GM04503 (cell line): Measurements from ENCODE around the gene IYD.
"Not testable (repeated sequence)": the region's sequence is repeated elsewhere in the genome, so short reads cannot be mapped to it uniquely, and the experiment has no call there.

Source experiments
- DNase-seq: peaks from one replicate; pipeline ENCODE4 v3.0.0-alpha.2; 2012; ENCODE audit warnings: low read depth

The IYD gene

DNA sequence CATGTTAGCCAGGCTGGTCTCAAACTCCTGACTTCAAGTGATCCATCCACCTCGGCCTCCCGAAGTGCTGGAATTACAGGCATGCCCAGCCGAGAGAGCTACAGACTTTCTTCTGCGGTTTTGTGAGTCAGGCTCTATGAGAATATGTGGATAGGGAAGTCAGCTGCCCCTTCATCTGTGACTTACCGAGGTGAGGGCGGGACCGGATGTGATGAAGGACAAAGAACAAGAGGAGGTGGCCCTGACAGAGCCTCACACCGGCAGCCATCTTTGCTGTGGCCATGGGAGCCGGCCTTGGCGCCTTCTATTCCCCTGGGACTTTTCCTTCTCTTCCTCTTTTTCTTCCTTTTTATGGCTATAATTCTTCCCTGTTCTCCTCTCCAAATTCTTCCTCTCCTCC lies 67.0 kb downstream of the IYD start:
- no peak for DNase-seq

GRCh38 chr6:150439373-150439772 lies 70.6 kb downstream of the IYD start:
- DNase-seq, result no peak

DNA sequence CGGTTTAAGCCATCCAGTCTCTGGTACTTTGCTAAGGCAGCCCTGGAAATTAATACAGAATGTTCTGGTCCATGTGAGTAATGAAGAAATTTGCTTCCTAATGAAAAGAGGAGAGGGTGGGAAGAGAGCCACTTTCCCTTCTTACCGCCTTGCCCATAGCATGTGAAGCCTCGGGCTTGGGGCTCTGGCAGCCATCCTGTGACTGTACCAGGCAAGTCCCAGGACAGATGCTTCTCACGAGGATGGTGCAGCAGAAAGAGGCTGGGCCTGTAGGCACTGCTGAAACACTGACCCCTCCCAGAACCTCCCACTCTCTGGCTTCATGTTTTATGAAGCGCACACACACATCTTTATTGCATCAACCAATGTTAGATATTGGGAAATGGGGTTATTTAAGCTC lies 74.8 kb downstream of the IYD start:
- DNase-seq, result no peak

DNA sequence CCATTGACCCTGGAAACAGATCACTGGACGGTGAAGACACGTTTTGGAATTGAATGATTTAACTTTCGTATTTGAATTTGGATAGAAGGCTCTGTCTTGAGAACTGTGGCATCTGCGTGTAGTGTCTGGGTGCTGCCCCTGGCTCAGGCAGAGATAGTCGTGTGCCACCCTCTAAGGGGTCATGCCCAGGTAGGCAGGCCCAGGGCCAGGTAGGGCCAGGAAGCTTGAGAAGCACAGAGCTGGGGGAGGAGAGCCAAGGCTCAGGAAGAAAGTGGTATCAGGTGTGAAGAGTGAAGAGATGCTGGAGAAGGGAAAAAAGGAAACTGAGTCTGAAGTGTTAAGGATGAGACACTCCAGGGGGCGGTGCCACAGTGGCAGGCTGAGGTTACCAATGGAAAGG lies 75.5 kb downstream of the IYD start:
- DNase-seq, result no peak

DNA sequence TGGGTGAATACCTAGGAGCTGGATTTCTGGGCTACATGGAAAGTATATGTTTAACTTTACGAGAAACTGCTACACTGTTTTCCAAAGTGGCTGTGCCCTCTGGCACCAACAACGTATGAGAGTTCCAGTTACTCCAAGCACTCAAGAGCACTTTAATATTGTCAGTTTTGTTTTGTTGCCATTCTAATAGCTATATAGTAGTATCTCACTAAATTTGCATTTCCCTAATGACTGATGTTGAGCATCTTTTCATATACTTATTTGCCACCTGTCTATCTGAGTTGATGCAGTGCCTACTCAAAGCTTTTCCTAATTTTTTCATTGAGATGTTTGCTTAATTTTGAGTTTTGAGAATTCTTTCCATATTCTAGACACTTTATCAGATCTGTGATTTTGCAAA lies 76.7 kb downstream of the IYD start:
- no peak for DNase-seq

DNA sequence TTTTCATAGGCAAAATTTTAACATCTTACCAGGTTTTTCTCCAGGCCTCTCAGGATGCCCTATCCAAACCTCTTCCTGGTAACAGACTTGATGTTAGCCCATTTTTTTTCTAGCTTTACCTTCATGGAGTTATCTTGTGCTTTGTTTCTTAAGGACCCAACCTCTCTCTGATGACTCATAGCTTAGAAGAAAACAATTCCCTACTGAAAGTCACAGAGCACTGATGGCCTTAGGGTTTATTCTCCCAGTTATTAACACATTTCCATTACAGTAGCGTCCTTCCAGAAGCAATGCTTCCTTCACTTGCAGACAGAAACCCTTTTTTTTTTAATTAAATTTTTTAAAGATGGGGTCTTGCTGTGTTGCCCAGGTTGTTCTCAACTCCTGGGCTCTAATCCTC lies 79.4 kb downstream of the IYD start:
- no peak for DNase-seq

DNA sequence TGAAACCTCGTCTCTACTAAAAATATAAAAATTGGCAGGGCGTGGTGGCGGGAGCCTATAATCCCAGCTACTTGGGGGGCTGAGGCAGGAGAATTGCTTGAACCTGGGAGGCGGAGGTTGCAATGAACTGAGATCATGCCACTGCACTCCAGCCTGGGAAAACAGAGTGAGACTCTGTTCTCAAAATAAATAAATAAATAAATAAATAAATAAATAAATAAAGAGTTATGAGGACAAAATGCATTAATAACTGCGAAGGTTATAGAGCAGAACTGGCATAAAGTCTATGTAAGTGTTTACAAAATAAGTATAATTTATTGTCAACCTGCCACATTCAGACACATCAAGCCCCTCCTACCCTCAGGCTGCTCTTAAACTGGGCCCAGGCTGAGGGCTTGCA lies 80.2 kb downstream of the IYD start:
- not testable (repeated sequence) for DNase-seq

DNA sequence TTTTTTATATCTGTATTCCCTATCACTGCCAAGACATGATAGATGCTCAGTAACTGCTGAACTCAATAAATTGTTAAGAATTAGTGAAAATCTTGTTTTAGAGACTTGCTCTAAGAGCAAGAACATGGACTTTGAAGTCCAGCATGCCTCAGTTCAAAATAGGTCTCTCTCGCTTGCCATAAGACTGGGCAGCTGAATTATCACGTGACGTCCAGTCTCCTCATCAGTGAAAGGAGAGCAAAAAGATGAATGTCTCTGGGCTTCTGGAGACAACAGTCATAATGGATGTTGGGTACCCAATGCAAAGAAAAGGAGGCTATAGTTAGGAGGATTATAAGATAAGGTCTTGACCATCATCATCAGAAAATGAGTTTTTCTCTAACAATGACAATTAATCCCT lies 82.1 kb downstream of the IYD start:
- DNase-seq, result no peak

DNA sequence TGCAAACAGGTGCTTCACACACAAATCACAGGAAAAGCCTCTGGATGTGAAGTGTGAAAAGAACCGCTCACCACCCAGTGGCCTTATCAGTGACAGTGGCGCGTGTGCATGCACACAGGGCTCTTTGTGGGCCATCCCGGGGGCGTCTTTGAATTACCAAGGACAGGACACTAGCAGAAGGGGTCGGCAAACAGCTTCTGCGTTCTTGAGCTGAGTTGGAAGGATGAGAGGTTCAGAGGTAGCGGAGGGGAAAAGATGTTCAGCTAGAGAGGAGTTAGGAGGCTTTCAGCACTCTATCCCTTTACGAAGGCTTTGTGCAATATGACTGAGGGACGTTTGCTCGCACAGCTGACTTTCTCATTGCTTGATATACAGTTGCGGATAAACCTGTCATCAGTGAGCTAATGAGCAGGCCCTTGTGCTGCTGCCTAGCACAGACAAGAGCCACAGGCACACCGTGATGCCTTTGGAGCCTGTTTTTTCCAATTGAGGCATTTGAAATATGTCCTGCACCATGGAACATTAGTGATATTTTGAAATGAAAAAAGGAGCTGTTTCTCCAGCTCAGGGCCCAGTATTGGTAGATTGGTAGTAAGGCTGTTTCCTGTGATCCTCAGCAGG lies 83.1 kb downstream of the IYD start:
- DNase-seq, result no peak

GRCh38 chr6:150452428-150453243 lies 83.8 kb downstream of the IYD start:
- no peak for DNase-seq

- DNase-seq, result no peak
Observed at GRCh38 chr6:150453357-150453756, 84.5 kb downstream of the IYD start.
